ENCODE measurements around the gene CLDN10.

The CLDN10 gene

GRCh38 chr13:95593462-95593861, 40.9 kb downstream of the CLDN10 start:
- H3K36me3 ChIP-seq (replicated peaks; ENCODE audit: insufficient read depth, low read length) = no peaks in the 10 kb centered on the region
- TF ChIP-seq EZH2 (optimal IDR thresholded peaks at IDR 0.05; ENCODE audit: low read depth, low read length) (no peak), EZH2phosphoT487 (IDR thresholded peaks at IDR 0.05; ENCODE audit: low read length) (no peak)
- TF ChIP-seq, protein P1, sequence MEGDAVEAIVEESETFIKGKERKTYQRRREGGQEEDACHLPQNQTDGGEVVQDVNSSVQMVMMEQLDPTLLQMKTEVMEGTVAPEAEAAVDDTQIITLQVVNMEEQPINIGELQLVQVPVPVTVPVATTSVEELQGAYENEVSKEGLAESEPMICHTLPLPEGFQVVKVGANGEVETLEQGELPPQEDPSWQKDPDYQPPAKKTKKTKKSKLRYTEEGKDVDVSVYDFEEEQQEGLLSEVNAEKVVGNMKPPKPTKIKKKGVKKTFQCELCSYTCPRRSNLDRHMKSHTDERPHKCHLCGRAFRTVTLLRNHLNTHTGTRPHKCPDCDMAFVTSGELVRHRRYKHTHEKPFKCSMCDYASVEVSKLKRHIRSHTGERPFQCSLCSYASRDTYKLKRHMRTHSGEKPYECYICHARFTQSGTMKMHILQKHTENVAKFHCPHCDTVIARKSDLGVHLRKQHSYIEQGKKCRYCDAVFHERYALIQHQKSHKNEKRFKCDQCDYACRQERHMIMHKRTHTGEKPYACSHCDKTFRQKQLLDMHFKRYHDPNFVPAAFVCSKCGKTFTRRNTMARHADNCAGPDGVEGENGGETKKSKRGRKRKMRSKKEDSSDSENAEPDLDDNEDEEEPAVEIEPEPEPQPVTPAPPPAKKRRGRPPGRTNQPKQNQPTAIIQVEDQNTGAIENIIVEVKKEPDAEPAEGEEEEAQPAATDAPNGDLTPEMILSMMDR (IDR thresholded peaks at IDR 0.05; ENCODE audit: low read length) = no peak

DNA sequence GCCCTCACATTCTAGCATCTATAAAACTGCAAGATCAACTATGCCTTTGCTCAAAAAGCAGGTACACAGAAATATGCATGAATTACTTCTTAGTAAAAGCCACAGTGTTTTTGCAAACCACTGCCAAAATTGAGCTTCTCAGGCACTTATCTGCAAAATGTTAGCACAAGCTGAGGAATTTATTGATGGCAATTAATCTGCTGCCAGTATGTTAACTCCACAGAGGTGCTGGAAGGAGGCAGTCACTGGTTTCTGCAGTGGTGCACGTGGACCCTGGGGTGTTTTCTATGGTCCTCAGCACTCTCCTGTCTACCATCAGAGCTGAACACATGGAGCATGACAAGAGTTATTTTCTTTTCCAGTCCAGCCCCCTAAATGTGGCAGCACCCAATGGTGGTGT, 44.2 kb downstream of the CLDN10 start:
- no peak overlapping the region for H3K27ac ChIP-seq (ENCODE audit: low read length)
- no peaks in the 10 kb centered on the region for H3K36me3 ChIP-seq (replicated peaks; ENCODE audit: insufficient read depth, low read length)
- H3K9me3 ChIP-seq (replicated peaks; ENCODE audit: insufficient read depth, low read length) = no peaks in the 10 kb centered on the region
- H3K9ac ChIP-seq (ENCODE audit: low read length) = no peak overlapping the region
- H3K79me2 ChIP-seq (ENCODE audit: low read length) = no peaks in the 10 kb centered on the region
- no peak overlapping the region for H3K4me3 ChIP-seq (ENCODE audit: low read length)
- no peaks in the 10 kb centered on the region for H3K9me2 ChIP-seq (replicated peaks; ENCODE audit: insufficient read depth, low read length)
- DNase-seq = no peak
- no peak for TF ChIP-seq EZH2 (optimal IDR thresholded peaks at IDR 0.05; ENCODE audit: low read depth, low read length)
- H3K4me2 ChIP-seq (ENCODE audit: low read depth, low read length) = no peak overlapping the region
- no peak overlapping the region for H2AFZ ChIP-seq (ENCODE audit: low read length)
- no peaks in the 10 kb centered on the region for H4K20me1 ChIP-seq (ENCODE audit: insufficient read depth, low read length)
- no peaks in the 10 kb centered on the region for H3K27me3 ChIP-seq (replicated peaks; ENCODE audit: insufficient read depth, low read length)
- no peaks in the 10 kb centered on the region for H3F3A ChIP-seq (ENCODE audit: insufficient read depth, low read length)
- no peaks in the 10 kb centered on the region for H3K4me1 ChIP-seq (ENCODE audit: low read length)

More at GRCh38 chr13:95593462-95593861, 40.9 kb downstream of the CLDN10 start:
- Histone ChIP-seq H3F3A (ENCODE audit: insufficient read depth, low read length) (no peaks in the 10 kb centered on the region), H3K79me2 (ENCODE audit: low read length) (no peaks in the 10 kb centered on the region), H3K27me3 (replicated peaks; ENCODE audit: insufficient read depth, low read length) (no peaks in the 10 kb centered on the region), H3K9ac (ENCODE audit: low read length) (no peak overlapping the region), H4K20me1 (ENCODE audit: insufficient read depth, low read length) (no peaks in the 10 kb centered on the region), H3K4me2 (ENCODE audit: low read depth, low read length) (no peak overlapping the region), H3K9me3 (replicated peaks; ENCODE audit: insufficient read depth, low read length) (no peaks in the 10 kb centered on the region), H3K9me2 (replicated peaks; ENCODE audit: insufficient read depth, low read length) (no peaks in the 10 kb centered on the region), H3K27ac (ENCODE audit: low read length) (no peak overlapping the region), H3K4me1 (ENCODE audit: low read length) (no peaks in the 10 kb centered on the region), H3K4me3 (ENCODE audit: low read length) (no peak overlapping the region), H2AFZ (ENCODE audit: low read length) (no peak overlapping the region)
- no peak for DNase-seq

- Histone ChIP-seq H4K20me1 (ENCODE audit: insufficient read depth, low read length) (no peaks in the 10 kb centered on the region), H3K9me3 (replicated peaks; ENCODE audit: insufficient read depth, low read length) (no peaks in the 10 kb centered on the region), H3K9me2 (replicated peaks; ENCODE audit: insufficient read depth, low read length) (no peaks in the 10 kb centered on the region), H3K9ac (ENCODE audit: low read length) (no peak overlapping the region), H3K79me2 (ENCODE audit: low read length) (no peaks in the 10 kb centered on the region), H2AFZ (ENCODE audit: low read length) (no peak overlapping the region), H3K4me1 (ENCODE audit: low read length) (no peaks in the 10 kb centered on the region), H3F3A (ENCODE audit: insufficient read depth, low read length) (no peaks in the 10 kb centered on the region), H3K36me3 (replicated peaks; ENCODE audit: insufficient read depth, low read length) (no peaks in the 10 kb centered on the region), H3K4me3 (ENCODE audit: low read length) (no peak overlapping the region), H3K4me2 (ENCODE audit: low read depth, low read length) (no peak overlapping the region), H3K27me3 (replicated peaks; ENCODE audit: insufficient read depth, low read length) (no peaks in the 10 kb centered on the region), H3K27ac (ENCODE audit: low read length) (no peak overlapping the region)
- TF ChIP-seq, protein P1 (IDR thresholded peaks at IDR 0.05; ENCODE audit: low read length) = no peak
- TF ChIP-seq EZH2phosphoT487 (IDR thresholded peaks at IDR 0.05; ENCODE audit: low read length) = no peak
- TF ChIP-seq EZH2 (optimal IDR thresholded peaks at IDR 0.05; ENCODE audit: low read depth, low read length) = no peak
- no peak for DNase-seq
These were observed 48.7 kb downstream of the CLDN10 start for GRCh38 chr13:95601216-95601615.

- DNase-seq = no peak
- H3K9ac ChIP-seq (ENCODE audit: low read length) = no peak overlapping the region
- H3K9me3 ChIP-seq (replicated peaks; ENCODE audit: insufficient read depth, low read length) = no peaks in the 10 kb centered on the region
- no peak overlapping the region for H3K4me3 ChIP-seq (ENCODE audit: low read length)
- H3K4me1 ChIP-seq (ENCODE audit: low read length) = no peaks in the 10 kb centered on the region
- H3F3A ChIP-seq (ENCODE audit: insufficient read depth, low read length) = no peaks in the 10 kb centered on the region
- no peaks in the 10 kb centered on the region for H3K27me3 ChIP-seq (replicated peaks; ENCODE audit: insufficient read depth, low read length)
- no peaks in the 10 kb centered on the region for H4K20me1 ChIP-seq (ENCODE audit: insufficient read depth, low read length)
- no peaks in the 10 kb centered on the region for H3K79me2 ChIP-seq (ENCODE audit: low read length)
- H3K4me2 ChIP-seq (ENCODE audit: low read depth, low read length) = no peak overlapping the region
- no peak overlapping the region for H2AFZ ChIP-seq (ENCODE audit: low read length)
- TF ChIP-seq EZH2 (optimal IDR thresholded peaks at IDR 0.05; ENCODE audit: low read depth, low read length) = no peak
- TF ChIP-seq EZH2phosphoT487 (IDR thresholded peaks at IDR 0.05; ENCODE audit: low read length) = no peak
- TF ChIP-seq, protein P1 (IDR thresholded peaks at IDR 0.05; ENCODE audit: low read length) = no peak
- no peak overlapping the region for H3K27ac ChIP-seq (ENCODE audit: low read length)
- H3K9me2 ChIP-seq (replicated peaks; ENCODE audit: insufficient read depth, low read length) = no peaks in the 10 kb centered on the region
- H3K36me3 ChIP-seq (replicated peaks; ENCODE audit: insufficient read depth, low read length) = no peaks in the 10 kb centered on the region
These were observed 49.4 kb downstream of the CLDN10 start for GRCh38 chr13:95601906-95602305.
